ENCODE data around the gene SERPINA3.

The SERPINA3 gene

DNA sequence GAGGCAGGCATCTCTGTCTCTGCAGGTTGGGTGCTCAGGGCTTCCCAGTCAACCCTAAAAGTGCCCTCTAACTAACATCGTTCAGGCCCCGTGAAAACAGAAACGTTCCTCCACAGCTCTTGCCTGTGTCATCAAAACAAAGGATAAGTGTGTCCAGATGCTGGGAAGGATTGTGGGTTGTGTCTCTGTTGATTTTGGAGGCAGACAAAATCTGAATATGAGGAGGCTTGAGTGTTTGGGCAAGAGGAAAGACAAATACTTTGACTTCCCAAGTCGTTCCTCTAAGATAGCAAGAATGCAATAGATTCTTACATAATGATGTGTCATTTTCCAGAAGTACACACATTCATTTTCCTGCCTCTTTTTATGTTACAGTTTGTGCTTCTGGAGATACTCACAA, 52.9 kb downstream of the SERPINA3 start:
- Histone ChIP-seq H3K4me3 (ENCODE audit: low read depth, low read length) (no peak overlapping the region), H3K27ac (peak overlapping the region; percentile 46), H3K27me3 (replicated peaks) (no peaks in the 10 kb centered on the region), H3K36me3 (replicated peaks) (no peaks in the 10 kb centered on the region)
- TF ChIP-seq CTCF (IDR thresholded peaks at IDR 0.05; ENCODE audit: low read depth, low read length, missing control alignments), result no peak
- DNase-seq, result peak; percentile 85
- in situ Hi-C loops (cut with HindIII; ENCODE audit: low pct_ligation_motif_present, low sequenced_read_pairs), result no loop called here

DNA sequence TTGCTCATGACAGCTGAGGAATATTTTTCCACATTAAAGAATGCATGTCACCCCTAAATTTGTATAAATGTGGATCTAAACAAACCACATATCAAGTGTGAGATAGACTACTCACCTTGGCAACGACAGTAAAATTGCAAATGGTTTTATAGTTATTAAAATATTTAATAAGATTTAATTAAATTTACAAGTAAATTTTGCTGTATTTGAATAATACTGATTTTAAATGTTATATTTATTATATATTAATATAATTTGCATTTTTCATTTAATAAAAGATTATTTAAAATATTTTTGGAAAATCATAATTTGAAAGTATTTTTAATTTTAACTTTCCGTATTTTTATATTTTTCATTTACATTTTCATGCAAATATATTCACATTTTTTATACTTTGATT, 53.4 kb downstream of the SERPINA3 start:
- TF ChIP-seq CTCF (IDR thresholded peaks at IDR 0.05; ENCODE audit: low read depth, low read length, missing control alignments), result no peak
- Histone ChIP-seq H3K36me3 (replicated peaks) (no peaks in the 10 kb centered on the region), H3K27me3 (replicated peaks) (no peaks in the 10 kb centered on the region), H3K4me3 (ENCODE audit: low read depth, low read length) (no peak overlapping the region), H3K27ac (peak overlapping the region; percentile 46)
- no peak for DNase-seq
- in situ Hi-C loops (cut with HindIII; ENCODE audit: low pct_ligation_motif_present, low sequenced_read_pairs), result no loop called here

DNA sequence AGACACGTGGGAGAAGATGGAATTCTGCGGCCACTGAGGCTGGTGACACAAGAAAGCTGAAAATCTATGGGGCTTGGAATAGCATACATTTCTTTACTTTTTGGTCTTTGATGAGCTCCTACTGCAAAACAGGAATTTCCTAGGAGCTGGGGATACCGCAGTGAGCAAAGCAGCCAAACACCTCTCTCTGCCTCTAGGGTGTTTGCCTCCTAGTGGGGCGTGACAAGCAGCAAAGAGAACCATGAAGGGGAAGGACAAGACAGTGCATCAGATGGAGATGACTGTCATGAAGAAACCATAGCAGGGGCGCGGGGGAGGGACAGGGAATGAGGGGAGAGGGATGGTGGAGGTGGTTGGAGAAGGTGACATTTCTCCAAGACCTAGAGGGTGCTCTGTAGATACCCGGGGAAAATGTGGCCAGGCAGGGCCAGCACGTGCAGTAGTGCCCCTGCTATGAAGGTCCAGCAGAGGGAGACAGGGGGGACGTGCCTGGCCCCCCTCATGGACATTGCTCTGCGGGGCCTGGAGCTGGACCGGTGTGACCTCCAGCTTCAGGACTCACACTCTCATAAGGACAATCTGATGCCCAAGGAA, 58.6 kb downstream of the SERPINA3 start:
- no peak for TF ChIP-seq CTCF (IDR thresholded peaks at IDR 0.05; ENCODE audit: low read depth, low read length, missing control alignments)
- in situ Hi-C loops (cut with HindIII; ENCODE audit: low pct_ligation_motif_present, low sequenced_read_pairs), result no loop called here
- no peak for DNase-seq
- Histone ChIP-seq H3K4me3 (ENCODE audit: low read depth, low read length) (no peak overlapping the region), H3K27ac (no peak overlapping the region), H3K27me3 (replicated peaks) (no peaks in the 10 kb centered on the region), H3K36me3 (replicated peaks) (no peaks in the 10 kb centered on the region)

DNA sequence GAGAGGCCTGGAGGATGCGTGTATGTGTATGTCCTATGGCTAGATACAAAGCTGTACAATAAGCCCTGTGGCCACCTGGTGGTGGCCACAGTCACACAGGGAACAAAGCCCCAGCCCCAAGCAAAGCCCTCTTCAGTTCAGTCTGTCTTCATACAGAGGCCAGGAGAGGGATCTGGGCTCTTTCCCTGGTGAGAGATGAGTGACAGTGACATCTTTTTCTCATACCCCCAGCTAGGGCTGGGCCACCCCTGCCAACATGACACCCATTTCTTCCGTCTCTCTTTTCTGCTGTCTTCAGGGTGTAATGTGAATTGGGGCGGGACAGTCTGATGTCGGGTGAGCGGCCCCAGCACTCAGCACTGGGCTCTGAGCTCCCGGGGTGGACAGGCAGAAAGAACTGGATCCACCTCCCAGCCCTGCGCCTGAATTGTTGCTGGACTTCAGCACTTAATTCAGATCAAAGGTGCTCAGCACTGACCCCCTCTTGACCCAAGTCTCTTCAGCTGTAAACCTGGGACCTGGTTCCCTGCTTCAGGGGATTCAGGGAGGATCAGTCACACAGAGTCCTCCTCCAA, 59.8 kb downstream of the SERPINA3 start:
- no peak overlapping the region for H3K4me3 ChIP-seq (ENCODE audit: low read depth, low read length)
- H3K36me3 ChIP-seq (replicated peaks), result no peaks in the 10 kb centered on the region
- in situ Hi-C loops (cut with HindIII; ENCODE audit: low pct_ligation_motif_present, low sequenced_read_pairs), result no loop called here
- H3K27me3 ChIP-seq (replicated peaks), result no peaks in the 10 kb centered on the region
- TF ChIP-seq CTCF (IDR thresholded peaks at IDR 0.05; ENCODE audit: low read depth, low read length, missing control alignments), result peak; percentile 67
- peak; percentile 16 for DNase-seq
- H3K27ac ChIP-seq, result no peak overlapping the region

GRCh38 chr14:94673071-94673470, 60.9 kb downstream of the SERPINA3 start:
- no peak for TF ChIP-seq CTCF (IDR thresholded peaks at IDR 0.05; ENCODE audit: low read depth, low read length, missing control alignments)
- no peak overlapping the region for H3K27ac ChIP-seq
- H3K27me3 ChIP-seq (replicated peaks), result no peaks in the 10 kb centered on the region
- in situ Hi-C loops (cut with HindIII; ENCODE audit: low pct_ligation_motif_present, low sequenced_read_pairs), result no loop called here
- H3K36me3 ChIP-seq (replicated peaks), result no peaks in the 10 kb centered on the region
- DNase-seq, result no peak
- H3K4me3 ChIP-seq (ENCODE audit: low read depth, low read length), result no peak overlapping the region
